ENCODE measurements around the gene STMP1. TPM values are rescaled to one million over a fixed set of nuclear protein-coding genes. Genes with fewer than 3 reads are reported as not detected.
A peak's percentile ranks its signal among the peaks of the same experiment; 100 is the strongest.

Gene STMP1
- total RNA-seq, 1 donor from 2014 or later, result 29.7 TPM

GRCh38 chr7:135673360-135673706, 11.0 kb downstream of the STMP1 start:
- no peak overlapping the region for H2AFZ ChIP-seq (ENCODE audit: low read depth, low read length)
- H3K36me3 ChIP-seq (ENCODE audit: insufficient read depth, low read length), result peaks cover 3% of the 10 kb centered on the region
- peak overlapping the region; percentile 57 for H3K9ac ChIP-seq (ENCODE audit: low read length)
- peak overlapping the region; percentile 75 for H3K27ac ChIP-seq (ENCODE audit: low read depth, low read length)
- FAIRE-seq (no peak), DNase-seq (ENCODE audit: low read depth) (peak; percentile 91)
- H3K27me3 Mint-ChIP-seq (ENCODE audit: low read depth, unreplicated experiment), result no peaks in the 10 kb centered on the region
- peaks cover 3% of the 10 kb centered on the region for H3K36me3 Mint-ChIP-seq (ENCODE audit: low read depth, unreplicated experiment)
- no peaks in the 10 kb centered on the region for H3K9me3 Mint-ChIP-seq (ENCODE audit: unreplicated experiment)
- H3K9me3 ChIP-seq (ENCODE audit: insufficient read depth, low read depth, low read length), result no peaks in the 10 kb centered on the region
- TF ChIP-seq EZH2 (IDR thresholded peaks at IDR 0.05; ENCODE audit: insufficient read depth, low read length), result no peak
- TF ChIP-seq, protein P1, sequence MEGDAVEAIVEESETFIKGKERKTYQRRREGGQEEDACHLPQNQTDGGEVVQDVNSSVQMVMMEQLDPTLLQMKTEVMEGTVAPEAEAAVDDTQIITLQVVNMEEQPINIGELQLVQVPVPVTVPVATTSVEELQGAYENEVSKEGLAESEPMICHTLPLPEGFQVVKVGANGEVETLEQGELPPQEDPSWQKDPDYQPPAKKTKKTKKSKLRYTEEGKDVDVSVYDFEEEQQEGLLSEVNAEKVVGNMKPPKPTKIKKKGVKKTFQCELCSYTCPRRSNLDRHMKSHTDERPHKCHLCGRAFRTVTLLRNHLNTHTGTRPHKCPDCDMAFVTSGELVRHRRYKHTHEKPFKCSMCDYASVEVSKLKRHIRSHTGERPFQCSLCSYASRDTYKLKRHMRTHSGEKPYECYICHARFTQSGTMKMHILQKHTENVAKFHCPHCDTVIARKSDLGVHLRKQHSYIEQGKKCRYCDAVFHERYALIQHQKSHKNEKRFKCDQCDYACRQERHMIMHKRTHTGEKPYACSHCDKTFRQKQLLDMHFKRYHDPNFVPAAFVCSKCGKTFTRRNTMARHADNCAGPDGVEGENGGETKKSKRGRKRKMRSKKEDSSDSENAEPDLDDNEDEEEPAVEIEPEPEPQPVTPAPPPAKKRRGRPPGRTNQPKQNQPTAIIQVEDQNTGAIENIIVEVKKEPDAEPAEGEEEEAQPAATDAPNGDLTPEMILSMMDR (IDR thresholded peaks at IDR 0.05; ENCODE audit: insufficient read depth, low read depth, low read length), result no peak
- no peaks in the 10 kb centered on the region for H3K27me3 ChIP-seq (ENCODE audit: insufficient read depth, low read length)
- no peak overlapping the region for H3K4me3 Mint-ChIP-seq (ENCODE audit: unreplicated experiment)
- H3K27ac Mint-ChIP-seq (ENCODE audit: unreplicated experiment), result no peak overlapping the region
- H3K4me2 ChIP-seq (ENCODE audit: low read length), result peak overlapping the region; percentile 68
- H3K4me1 ChIP-seq (ENCODE audit: insufficient read depth, low read length), result peaks cover 34% of the 10 kb centered on the region
- peaks cover 39% of the 10 kb centered on the region for H3K4me1 Mint-ChIP-seq (ENCODE audit: low read depth, unreplicated experiment)
- peaks cover 74% of the 10 kb centered on the region for H3K79me2 ChIP-seq (ENCODE audit: insufficient read depth, low read length)
- no peak overlapping the region for H3K4me3 ChIP-seq (ENCODE audit: insufficient read depth, low read depth, low read length)
- H4K20me1 ChIP-seq (ENCODE audit: insufficient read depth, low read length), result peaks cover 14% of the 10 kb centered on the region

DNA sequence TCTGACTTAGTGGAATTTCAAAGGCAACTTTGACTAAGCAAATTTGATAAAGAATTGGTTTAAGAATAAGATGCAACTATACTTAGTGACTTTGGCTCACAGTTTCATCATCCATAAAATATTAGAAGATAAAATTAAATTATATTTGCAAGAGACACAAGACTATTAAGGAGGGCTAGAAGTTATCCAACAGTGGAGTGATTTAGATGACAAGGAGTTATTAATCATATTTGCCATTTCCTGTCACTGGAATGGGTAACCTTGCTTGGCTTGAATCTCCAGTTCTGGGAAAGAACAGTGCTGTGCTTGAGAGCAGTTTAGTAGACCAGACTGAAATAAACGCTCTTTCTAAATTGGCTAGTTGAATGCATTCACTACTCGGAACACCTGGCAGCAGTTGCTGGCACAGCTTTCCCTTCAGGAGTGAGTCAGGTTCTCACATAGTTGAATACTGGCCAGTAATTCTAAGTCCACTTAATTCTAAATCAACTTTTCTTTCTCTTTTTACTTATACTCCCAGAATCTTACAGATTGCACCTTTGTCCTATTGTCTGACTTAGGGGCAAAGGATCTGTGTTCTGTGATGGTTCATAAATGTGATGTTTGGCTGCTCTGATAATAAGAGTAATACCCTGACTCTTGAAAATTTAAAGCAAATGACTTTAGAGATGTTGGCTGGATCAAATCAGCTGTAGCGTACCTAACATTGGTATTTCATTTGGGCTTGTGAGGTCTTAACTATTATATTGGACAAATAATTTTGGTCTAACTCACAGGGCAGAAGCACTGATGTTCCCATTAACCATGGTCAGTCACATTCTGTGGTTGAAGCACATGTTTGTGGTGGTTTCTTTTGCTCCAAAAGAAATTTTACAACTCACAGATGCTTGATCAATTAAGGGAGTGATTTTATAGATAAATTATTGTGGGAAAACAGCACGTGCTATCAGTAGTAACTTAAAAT, 16.6 kb downstream of the STMP1 start:
- Mint-ChIP-seq H3K4me1 (ENCODE audit: low read depth, unreplicated experiment) (peaks cover 34% of the 10 kb centered on the region), H3K9me3 (ENCODE audit: unreplicated experiment) (no peaks in the 10 kb centered on the region), H3K36me3 (ENCODE audit: low read depth, unreplicated experiment) (peaks cover 6% of the 10 kb centered on the region), H3K27ac (ENCODE audit: unreplicated experiment) (no peak overlapping the region), H3K4me3 (ENCODE audit: unreplicated experiment) (no peak overlapping the region), H3K27me3 (ENCODE audit: low read depth, unreplicated experiment) (no peaks in the 10 kb centered on the region)
- no peak overlapping the region for H3K4me3 ChIP-seq (ENCODE audit: insufficient read depth, low read depth, low read length)
- H3K27me3 ChIP-seq (ENCODE audit: insufficient read depth, low read length), result no peaks in the 10 kb centered on the region
- H3K9me3 ChIP-seq (ENCODE audit: insufficient read depth, low read depth, low read length), result no peaks in the 10 kb centered on the region
- no peak overlapping the region for H2AFZ ChIP-seq (ENCODE audit: low read depth, low read length)
- H3K27ac ChIP-seq (ENCODE audit: low read depth, low read length), result peak overlapping the region; percentile 76
- peaks cover 31% of the 10 kb centered on the region for H3K79me2 ChIP-seq (ENCODE audit: insufficient read depth, low read length)
- H3K4me1 ChIP-seq (ENCODE audit: insufficient read depth, low read length), result peaks cover 28% of the 10 kb centered on the region
- peak overlapping the region; percentile 57 for H3K9ac ChIP-seq (ENCODE audit: low read length)
- FAIRE-seq (no peak), DNase-seq (ENCODE audit: low read depth) (peak; percentile 93)
- peaks cover 5% of the 10 kb centered on the region for H4K20me1 ChIP-seq (ENCODE audit: insufficient read depth, low read length)
- TF ChIP-seq, protein P1 (IDR thresholded peaks at IDR 0.05; ENCODE audit: insufficient read depth, low read depth, low read length), result no peak
- no peak for TF ChIP-seq EZH2 (IDR thresholded peaks at IDR 0.05; ENCODE audit: insufficient read depth, low read length)
- peak overlapping the region; percentile 65 for H3K4me2 ChIP-seq (ENCODE audit: low read length)
- peaks cover 3% of the 10 kb centered on the region for H3K36me3 ChIP-seq (ENCODE audit: insufficient read depth, low read length)

GRCh38 chr7:135681762-135682161, 19.4 kb downstream of the STMP1 start:
- H3K79me2 ChIP-seq (ENCODE audit: insufficient read depth, low read length), result peaks cover 7% of the 10 kb centered on the region

More at GRCh38 chr7:135681762-135682161, 19.4 kb downstream of the STMP1 start:
- H3K9ac ChIP-seq (ENCODE audit: low read length), result no peak overlapping the region
- no peak overlapping the region for H3K4me3 ChIP-seq (ENCODE audit: insufficient read depth, low read depth, low read length)
- H3K27ac ChIP-seq (ENCODE audit: low read depth, low read length), result no peak overlapping the region
- no peak for DNase-seq (ENCODE audit: low read depth)
- no peak overlapping the region for H2AFZ ChIP-seq (ENCODE audit: low read depth, low read length)
- H3K27me3 ChIP-seq (ENCODE audit: insufficient read depth, low read length), result no peaks in the 10 kb centered on the region
- H3K36me3 ChIP-seq (ENCODE audit: insufficient read depth, low read length), result no peaks in the 10 kb centered on the region
- H3K27ac Mint-ChIP-seq (ENCODE audit: unreplicated experiment), result no peak overlapping the region
- no peak for TF ChIP-seq EZH2 (IDR thresholded peaks at IDR 0.05; ENCODE audit: insufficient read depth, low read length)
- TF ChIP-seq, protein P1 (IDR thresholded peaks at IDR 0.05; ENCODE audit: insufficient read depth, low read depth, low read length), result no peak
- no peak overlapping the region for H3K4me2 ChIP-seq (ENCODE audit: low read length)
- no peaks in the 10 kb centered on the region for H3K9me3 Mint-ChIP-seq (ENCODE audit: unreplicated experiment)
- H3K4me3 Mint-ChIP-seq (ENCODE audit: unreplicated experiment), result no peak overlapping the region
- FAIRE-seq, result no peak
- H4K20me1 ChIP-seq (ENCODE audit: insufficient read depth, low read length), result peaks cover 5% of the 10 kb centered on the region
- no peaks in the 10 kb centered on the region for H3K27me3 Mint-ChIP-seq (ENCODE audit: low read depth, unreplicated experiment)
- H3K36me3 Mint-ChIP-seq (ENCODE audit: low read depth, unreplicated experiment), result peaks cover 10% of the 10 kb centered on the region
- H3K9me3 ChIP-seq (ENCODE audit: insufficient read depth, low read depth, low read length), result no peaks in the 10 kb centered on the region
- H3K4me1 Mint-ChIP-seq (ENCODE audit: low read depth, unreplicated experiment), result peaks cover 54% of the 10 kb centered on the region
- peaks cover 43% of the 10 kb centered on the region for H3K4me1 ChIP-seq (ENCODE audit: insufficient read depth, low read length)

All from astrocyte (in vitro differentiated cells and primary cell).